ENCODE data around the gene CNOT11. TPM values are rescaled to one million over a fixed set of nuclear protein-coding genes. Genes with fewer than 3 reads are reported as not detected.

CNOT11 gene
- total and polyA plus RNA-seq, 2 of the 4 experiments (the other 2 are of a cell fraction) = 36.4 to 55.8 TPM

GRCh38 chr2:101291973-101292372, 39.3 kb downstream of the CNOT11 start:
- H3K27ac ChIP-seq (ENCODE audit: insufficient read depth, low read length) = no peak overlapping the region

More at GRCh38 chr2:101291973-101292372, 39.3 kb downstream of the CNOT11 start:
- Histone ChIP-seq H3K23ac (ENCODE audit: low read depth, low read length) (no peak overlapping the region), H3K9me1 (ENCODE audit: insufficient read depth, low read length) (peaks cover 2% of the 10 kb centered on the region; the same call in 1 of the 2 replicates), H3K4me2 (ENCODE audit: low read depth, low read length) (no peak overlapping the region), H3K79me1 (ENCODE audit: low read depth in 1 of 2, low read length in 2 of 2) (peaks cover 15 to 38% of the 10 kb centered on the region in 2 experiments), H2BK15ac (ENCODE audit: low read depth, low read length) (no peak overlapping the region), H4K8ac (ENCODE audit: low read depth in 2 of 2, low read length in 2 of 2) (no peak overlapping the region), H4K5ac (ENCODE audit: low read depth, low read length) (no peak overlapping the region), H3K4me1 (ENCODE audit: control insufficient read depth, insufficient read depth, low read length) (peaks cover 6% of the 10 kb centered on the region), H3K27me3 (ENCODE audit: control insufficient read depth, insufficient read depth, low read length) (no peaks in the 10 kb centered on the region), H3K14ac (replicated peaks; ENCODE audit: low read depth, low read length) (no peak overlapping the region), H3K36me3 (ENCODE audit: control insufficient read depth, insufficient read depth, low read length) (peaks cover 11% of the 10 kb centered on the region), H3K4ac (ENCODE audit: low read depth, low read length) (no peak overlapping the region), H3K9ac (ENCODE audit: low read depth, low read length) (no peak overlapping the region), H2BK5ac (ENCODE audit: low read depth, low read length, poor library complexity, severe bottlenecking) (no peak overlapping the region), H3K4me3 (ENCODE audit: insufficient read depth, low read depth, low read length) (no peak overlapping the region), H4K20me1 (ENCODE audit: insufficient read depth, low read length) (peaks cover 14% of the 10 kb centered on the region; the same call in 1 of the 2 replicates), H3K18ac (ENCODE audit: low read depth, low read length) (no peak overlapping the region), H2AK5ac (ENCODE audit: low read depth, low read length) (no peak overlapping the region), H4K91ac (ENCODE audit: insufficient read depth, low read depth, low read length) (no peak overlapping the region), H2AFZ (replicated peaks; ENCODE audit: low read length, poor library complexity) (no peak overlapping the region), H2BK120ac (ENCODE audit: low read depth, low read length) (no peak overlapping the region), H3K56ac (ENCODE audit: extremely low read depth, insufficient read depth, low read length) (no peak overlapping the region), H2BK20ac (ENCODE audit: low read depth, low read length) (no peak overlapping the region), H2AK9ac (replicated peaks; ENCODE audit: low read depth, low read length, poor library complexity) (no peak overlapping the region), H3K9me3 (ENCODE audit: control insufficient read depth, insufficient read depth, low read length) (no peaks in the 10 kb centered on the region)
- TF ChIP-seq CEBPB (IDR thresholded peaks at IDR 0.05; ENCODE audit: low read depth, low read length) (no peak), POLR2A (IDR thresholded peaks at IDR 0.05; ENCODE audit: low read depth, low read length) (no peak)
- no CpG with 5 or more reads among the region's 3 CpGs for WGBS, 2 experiments (ENCODE audit: extremely low coverage in 2 of 2, insufficient read length in 1 of 2)
- ChIA-PET POLR2A (ENCODE audit: unreplicated experiment) (no interaction called here), CTCF (no interaction called here)
- ATAC-seq (ENCODE audit: low read depth) (no peak), DNase-seq (no peak)
- in situ Hi-C loops (cut with MboI; ENCODE audit: low sequenced_read_pairs) = no loop called here
- dilution Hi-C loops (cut with HindIII; ENCODE audit: low sequenced_read_pairs, unreplicated experiment) = no loop called here
- intact Hi-C loops (cut with micrococcal nuclease) = no loop called here
- BruUV-seq (replicated peaks) = no TSS peak
